GM12878 (cell line): ENCODE data around the gene TRIP12. TPM values are rescaled to one million over a fixed set of nuclear protein-coding genes. Genes with fewer than 3 reads are reported as not detected.

Experiments
- ATAC-seq: fragments of 200-7000 bp; cut with Tn5 transposase; 3 replicates; pipeline ENCODE4 v1.9.1; 2020; ENCODE audit warnings: mild to moderate bottlenecking, moderate library complexity
- BruUV-seq: library from RNA; stranded (reverse); fragments of 400-500 nt; replicated peaks from 2 replicates; lab custom pipeline; 2021; lab: Mats Ljungman, UMichigan
- CTCF ChIA-PET: fragments of 300-600 bp; sonication (Branson Sonifier 250); formaldehyde crosslinking; extraction: SDS; loops from one replicate; lab custom pipeline; 2021; ENCODE audit warnings: inconsistent platforms; lab: Yijun Ruan, JAX
- POLR2A ChIA-PET: fragments of 350-600 bp; formaldehyde crosslinking; extraction: SDS; loops from one replicate; lab custom pipeline; 2021; ENCODE audit warnings: inconsistent platforms; lab: Charles Lee
- RAD21 ChIA-PET: fragments of 300-600 bp; sonication (Branson Sonifier 250); formaldehyde crosslinking; loops from one replicate; lab custom pipeline; 2023; ENCODE audit warnings: antibody characterized with exemption; ENCODE audit not compliant: unreplicated experiment; lab: Charles Lee
- SMC1A ChIA-PET: fragments of 300-600 bp; sonication (Branson Sonifier 250); formaldehyde crosslinking; loops from one replicate; lab custom pipeline; 2023; ENCODE audit not compliant: unreplicated experiment, uncharacterized antibody; lab: Charles Lee
- DNase-seq: peaks from one replicate; pipeline ENCODE4 v3.0.0-alpha.2; 2011; ENCODE audit warnings: low read depth, low spot score
- FAIRE-seq: peaks from 3 replicates; lab custom pipeline; 2011; peaks lifted over from hg19 to GRCh38; lab: Jason Lieb, UNC
- H2AFZ ChIP-seq: 2 replicates; pipeline ENCODE4 v1.6.0; 2011; ENCODE audit warnings: low read depth, low read length, control low read depth; ENCODE audit not compliant: control insufficient read depth
- H3K27ac ChIP-seq: 2 replicates; pipeline ENCODE4 v1.5.1; 2011; ENCODE audit warnings: control low read depth; ENCODE audit not compliant: control insufficient read depth, insufficient read depth
- H3K27me3 ChIP-seq, 2 experiments: replicated peaks in 1 of 2; 2 replicates each; pipeline versions ENCODE4 v1.6.0 to v1.6.1; 2011; ENCODE audit warnings: low read length in 1 of 2; ENCODE audit not compliant: control insufficient read depth in 2 of 2, insufficient read depth in 2 of 2
- H3K36me3 ChIP-seq, 2 experiments: 2 replicates each; pipeline ENCODE4 v1.5.1; 2011; ENCODE audit warnings: low read length in 1 of 2; ENCODE audit not compliant: control insufficient read depth in 2 of 2, insufficient read depth in 2 of 2
- H3K4me1 ChIP-seq: 2 replicates; pipeline ENCODE4 v1.6.1; 2011; ENCODE audit warnings: mild to moderate bottlenecking, low read length, moderate library complexity, mixed read lengths; ENCODE audit not compliant: control insufficient read depth, insufficient read depth
- H3K4me2 ChIP-seq: 2 replicates; pipeline ENCODE4 v1.6.0; 2011; ENCODE audit warnings: control low read depth; ENCODE audit not compliant: control insufficient read depth, insufficient read depth
- H3K4me3 ChIP-seq: fragments of 200-600 bp; sonication (generic); 2 replicates; pipeline ENCODE4 v1.5.1; 2016
- H3K79me2 ChIP-seq: 2 replicates; pipeline ENCODE4 v1.6.0; 2011; ENCODE audit warnings: low read length; ENCODE audit not compliant: control insufficient read depth, insufficient read depth
- H3K9ac ChIP-seq: 2 replicates; pipeline ENCODE4 v1.8.0; 2011; ENCODE audit warnings: low read length, control low read depth, mixed read lengths; ENCODE audit not compliant: control insufficient read depth, insufficient read depth
- H3K9me3 ChIP-seq: replicated peaks from 3 replicates; pipeline ENCODE4 v1.5.1; 2011; ENCODE audit warnings: mild to moderate bottlenecking, low read length; ENCODE audit not compliant: control insufficient read depth, insufficient read depth
- H4K20me1 ChIP-seq: 2 replicates; pipeline ENCODE4 v1.6.0; 2011; ENCODE audit not compliant: control insufficient read depth, insufficient read depth
- CBX5 ChIP-seq: sonication (generic); IDR thresholded peaks from 2 replicates; pipeline ENCODE4 v1.6.1; 2016; ENCODE audit warnings: low read depth, moderate library complexity, mild to moderate bottlenecking, inconsistent platforms
- CHD1 ChIP-seq: IDR thresholded peaks from 2 replicates; pipeline ENCODE4 v1.6.1; 2012; ENCODE audit warnings: low read depth, low read length, improper control_type of control experiment
- CREM ChIP-seq: IDR thresholded peaks from 2 replicates; pipeline ENCODE4 v1.6.1; 2014; ENCODE audit warnings: antibody characterized with exemption, low read depth
- E2F4 ChIP-seq: IDR thresholded peaks from 2 replicates; pipeline ENCODE4 v1.6.1; 2012; ENCODE audit warnings: low read depth, low read length, improper control_type of control experiment
- MLLT1 ChIP-seq: fragments of 450-650 bp; IDR thresholded peaks from 2 replicates; pipeline ENCODE4 v1.6.1; 2016; ENCODE audit warnings: mild to moderate bottlenecking
- PKNOX1 ChIP-seq: fragments of 450-650 bp; IDR thresholded peaks from 2 replicates; pipeline ENCODE4 v1.6.1; 2016; ENCODE audit warnings: mild to moderate bottlenecking
- POU2F2 ChIP-seq: IDR thresholded peaks from 3 replicates; pipeline ENCODE4 v1.6.1; 2011; ENCODE audit warnings: low read depth, mild to moderate bottlenecking, low read length, borderline replicate concordance
- RBBP5 ChIP-seq: fragments of 200-600 bp; sonication (generic); conservative IDR thresholded peaks from 2 replicates; pipeline ENCODE4 v1.6.1; 2016
- SPI1 ChIP-seq: IDR thresholded peaks from 2 replicates; pipeline ENCODE4 v1.6.1; 2011; ENCODE audit warnings: low read depth, mild to moderate bottlenecking, low read length, moderate library complexity, borderline replicate concordance; ENCODE audit not compliant: insufficient read depth
- SREBF2 ChIP-seq: IDR thresholded peaks from 2 replicates; pipeline ENCODE4 v1.6.1; 2012; ENCODE audit warnings: mild to moderate bottlenecking, low read length
- ZZZ3 ChIP-seq: IDR thresholded peaks from 2 replicates; pipeline ENCODE4 v1.6.1; 2011; ENCODE audit warnings: low read depth; ENCODE audit not compliant: control insufficient read depth, insufficient read length
- WGBS: methylation state at CpG from one replicate; pipeline ENCODE4 v1.1.6; 2016; ENCODE audit warnings: low lambda C conversion rate; ENCODE audit not compliant: insufficient replicate concordance, insufficient coverage; ENCODE audit errors: missing lambda C conversion rate; 5-methylcytosine and 5-hydroxymethylcytosine counted together
- in situ Hi-C: fragments of 300-500 bp; cut with MboI; formaldehyde crosslinking; loops from 9 replicates; pipeline ENCODE4 v1.14.3; 2018; ENCODE audit warnings: mixed read lengths
- intact Hi-C: fragments of 100-400 bp; cut with micrococcal nuclease; formaldehyde crosslinking; loops from one replicate; pipeline ENCODE4 v1.14.2; 2022; ENCODE audit not compliant: unreplicated experiment
- polyA plus RNA-seq, 11 experiments: library from polyadenylated mRNA; depleted of rRNA in 4 of 11; unstranded in 6 of 11; stranded (reverse) in 5 of 11; fragments of >200 nt; fragmentation: Nextera tagmentation in 4 of 11; fragmentation: Illumina TruSeq in 1 of 11; extraction: Ambion mirVana in 4 of 11; extraction: Trizol in 1 of 11; gene quantifications; 1 replicate in 1 of 11; 2 replicates in 10 of 11; pipeline versions ENCODE4 v1.2.1 to v1.2.3, GENCODE V29; 2011 to 2016; ENCODE audit warnings: inconsistent platforms in 2 of 11, missing spikeins in 2 of 11, low read depth in 1 of 11
- total RNA-seq, 4 experiments: library from RNA; depleted of rRNA in 3 of 4; stranded (reverse); fragments of >200 nt in 3 of 4; fragmentation: Illumina TruSeq in 1 of 4; extraction: Trizol in 1 of 4; gene quantifications; 2 replicates each; pipeline versions ENCODE4 v1.2.1 to v1.2.3, GENCODE V29; 2013 to 2021
- TF ChIP-seq, protein P1 (sequence below): fragments of 450-650 bp; IDR thresholded peaks from 2 replicates; pipeline ENCODE4 v1.6.1; 2018; ENCODE audit warnings: mild to moderate bottlenecking, low read depth, moderate library complexity; ENCODE audit not compliant: partially characterized antibody
- TF ChIP-seq, protein P2 (sequence below): fragments of 450-650 bp; IDR thresholded peaks from 2 replicates; pipeline ENCODE4 v1.6.1; 2018; ENCODE audit warnings: borderline replicate concordance, mild to moderate bottlenecking; ENCODE audit not compliant: partially characterized antibody

Gene TRIP12
- total and polyA plus RNA-seq, 10 of the 15 experiments (the other 5 are each of a cell fraction or from before 2014, with no cell fraction given), result 23.1 to 207 (median 97.0) TPM

DNA sequence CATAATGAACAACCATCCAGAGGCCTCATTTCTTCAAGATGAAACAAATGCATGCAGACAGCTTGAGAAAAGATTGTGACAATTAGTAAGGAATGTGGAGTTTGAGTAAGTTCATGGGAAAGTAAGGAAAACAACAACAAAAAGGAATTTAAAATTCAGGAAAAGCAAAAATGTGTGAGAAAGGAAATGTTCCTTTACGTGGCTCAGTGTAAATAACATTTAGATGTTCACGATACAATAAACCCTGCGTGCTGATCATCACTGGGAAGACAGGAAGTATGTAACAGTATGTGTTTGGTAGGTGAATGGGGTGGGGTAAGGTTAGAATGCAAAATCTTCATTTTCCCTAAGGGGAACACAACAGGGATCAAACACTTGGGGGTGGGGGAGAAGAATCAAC, 72.7 kb downstream of the TRIP12 start (continued):
- TF ChIP-seq, protein P1, sequence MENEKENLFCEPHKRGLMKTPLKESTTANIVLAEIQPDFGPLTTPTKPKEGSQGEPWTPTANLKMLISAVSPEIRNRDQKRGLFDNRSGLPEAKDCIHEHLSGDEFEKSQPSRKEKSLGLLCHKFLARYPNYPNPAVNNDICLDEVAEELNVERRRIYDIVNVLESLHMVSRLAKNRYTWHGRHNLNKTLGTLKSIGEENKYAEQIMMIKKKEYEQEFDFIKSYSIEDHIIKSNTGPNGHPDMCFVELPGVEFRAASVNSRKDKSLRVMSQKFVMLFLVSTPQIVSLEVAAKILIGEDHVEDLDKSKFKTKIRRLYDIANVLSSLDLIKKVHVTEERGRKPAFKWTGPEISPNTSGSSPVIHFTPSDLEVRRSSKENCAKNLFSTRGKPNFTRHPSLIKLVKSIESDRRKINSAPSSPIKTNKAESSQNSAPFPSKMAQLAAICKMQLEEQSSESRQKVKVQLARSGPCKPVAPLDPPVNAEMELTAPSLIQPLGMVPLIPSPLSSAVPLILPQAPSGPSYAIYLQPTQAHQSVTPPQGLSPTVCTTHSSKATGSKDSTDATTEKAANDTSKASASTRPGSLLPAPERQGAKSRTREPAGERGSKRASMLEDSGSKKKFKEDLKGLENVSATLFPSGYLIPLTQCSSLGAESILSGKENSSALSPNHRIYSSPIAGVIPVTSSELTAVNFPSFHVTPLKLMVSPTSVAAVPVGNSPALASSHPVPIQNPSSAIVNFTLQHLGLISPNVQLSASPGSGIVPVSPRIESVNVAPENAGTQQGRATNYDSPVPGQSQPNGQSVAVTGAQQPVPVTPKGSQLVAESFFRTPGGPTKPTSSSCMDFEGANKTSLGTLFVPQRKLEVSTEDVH, result no peak
- TF ChIP-seq E2F4, result no peak

- Histone ChIP-seq H3K9me3 (no peaks in the 10 kb centered on the region), H3K4me3 (no peak overlapping the region), H3K79me2 (peaks cover 5% of the 10 kb centered on the region), H3K27ac (no peak overlapping the region), H2AFZ (no peak overlapping the region), H3K27me3 (no peaks in the 10 kb centered on the region), H3K9ac (no peak overlapping the region), H4K20me1 (no peaks in the 10 kb centered on the region), H3K4me2 (no peak overlapping the region), H3K4me1 (no peaks in the 10 kb centered on the region), H3K36me3 (peaks cover 0 to 16% of the 10 kb centered on the region in 2 experiments; a peak in 3 of 4 replicates)
- no TSS peak for BruUV-seq
- no peak for TF ChIP-seq CREM
- TF ChIP-seq SREBF2, result no peak
- no peak for TF ChIP-seq SPI1
- TF ChIP-seq CBX5, result no peak
- TF ChIP-seq, protein P2, sequence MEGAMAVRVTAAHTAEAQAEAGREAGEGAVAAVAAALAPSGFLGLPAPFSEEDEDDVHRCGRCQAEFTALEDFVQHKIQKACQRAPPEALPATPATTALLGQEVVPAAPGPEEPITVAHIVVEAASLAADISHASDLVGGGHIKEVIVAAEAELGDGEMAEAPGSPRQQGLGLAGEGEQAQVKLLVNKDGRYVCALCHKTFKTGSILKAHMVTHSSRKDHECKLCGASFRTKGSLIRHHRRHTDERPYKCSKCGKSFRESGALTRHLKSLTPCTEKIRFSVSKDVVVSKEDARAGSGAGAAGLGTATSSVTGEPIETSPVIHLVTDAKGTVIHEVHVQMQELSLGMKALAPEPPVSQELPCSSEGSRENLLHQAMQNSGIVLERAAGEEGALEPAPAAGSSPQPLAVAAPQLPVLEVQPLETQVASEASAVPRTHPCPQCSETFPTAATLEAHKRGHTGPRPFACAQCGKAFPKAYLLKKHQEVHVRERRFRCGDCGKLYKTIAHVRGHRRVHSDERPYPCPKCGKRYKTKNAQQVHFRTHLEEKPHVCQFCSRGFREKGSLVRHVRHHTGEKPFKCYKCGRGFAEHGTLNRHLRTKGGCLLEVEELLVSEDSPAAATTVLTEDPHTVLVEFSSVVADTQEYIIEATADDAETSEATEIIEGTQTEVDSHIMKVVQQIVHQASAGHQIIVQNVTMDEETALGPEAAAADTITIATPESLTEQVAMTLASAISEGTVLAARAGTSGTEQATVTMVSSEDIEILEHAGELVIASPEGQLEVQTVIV, result no peak
- no peak for TF ChIP-seq PKNOX1
- no peak for TF ChIP-seq MLLT1
- no peak for TF ChIP-seq ZZZ3
- no peak for TF ChIP-seq POU2F2
- no peak for TF ChIP-seq CHD1
- TF ChIP-seq RBBP5, result no peak
- CTCF ChIA-PET, result interaction anchor here (1.2 to 1.9 kb wide), 2 partner anchors 8 to 13 kb away, joined by 3 to 5 read pairs; no protein-coding TSS in a partner anchor
- no peak for FAIRE-seq
- POLR2A ChIA-PET, result interaction anchor here (0.6 to 1.0 kb wide), 2 partner anchors 9 to 183 kb away, joined by 3 to 5 read pairs; no protein-coding TSS in a partner anchor
- RAD21 ChIA-PET, result no interaction called here
- in situ Hi-C loops (no loop called here), intact Hi-C loops (no loop called here)
- SMC1A ChIA-PET, result interaction anchor here (1.4 kb wide), 1 partner anchor 9 kb away, joined by 6 read pairs; no protein-coding TSS in a partner anchor
- 97% methylated on average over 4 of the region's 4 CpGs for WGBS
- DNase-seq, result no peak
- no peak for ATAC-seq
Measured at GRCh38 chr2:229843613-229844012, 78.2 kb downstream of the TRIP12 start.
